Measurements from ENCODE around the gene LRRC75B. TPM values are rescaled to one million over a fixed set of nuclear protein-coding genes. Genes with fewer than 3 reads are reported as not detected.

The LRRC75B gene
- total RNA-seq, 1 experiment from 2014 or later: 7.9 TPM

DNA sequence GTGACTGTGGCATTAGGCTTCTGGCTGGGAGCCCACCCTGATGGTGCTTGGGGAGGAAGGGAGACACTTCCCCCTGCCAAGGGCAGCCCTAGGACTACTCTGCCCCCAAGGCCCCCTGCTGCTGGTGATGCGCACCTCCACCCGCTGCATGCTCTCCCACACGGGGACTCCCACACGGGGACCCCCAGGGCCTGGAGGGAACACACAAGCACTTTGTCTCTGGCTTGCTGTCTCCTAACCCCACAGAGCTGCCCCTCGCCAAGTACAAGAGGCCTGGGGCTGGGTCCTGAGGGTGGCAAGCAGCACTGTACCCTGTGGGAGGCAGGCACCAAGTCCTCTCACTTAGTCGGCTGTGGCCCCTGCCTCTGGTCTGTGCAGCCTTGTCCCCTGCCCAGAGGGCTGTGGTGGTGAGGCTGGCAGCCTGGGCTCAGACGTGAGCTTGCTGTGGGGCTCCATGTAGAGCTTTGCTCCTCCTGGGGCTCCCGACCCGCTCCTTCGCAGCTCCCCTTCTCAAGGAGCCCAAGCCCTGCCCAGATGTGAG lies 7.9 kb downstream of the LRRC75B start:
- DNase-seq (ENCODE audit: low read depth, low spot score): no peak
- Histone ChIP-seq H3K4me3 (replicated peaks in 1 of 2; ENCODE audit: low read depth in 1 of 2, low read length in 2 of 2) (no peak overlapping the region), H3K9me2 (ENCODE audit: insufficient read depth) (no peaks in the 10 kb centered on the region), H3K36me3 (ENCODE audit: control insufficient read depth in 1 of 2, insufficient read depth in 2 of 2, low read length in 2 of 2) (no peaks in the 10 kb centered on the region), H3K9ac (ENCODE audit: low read length) (no peak overlapping the region), H3K27me3 (ENCODE audit: insufficient read depth, low read length) (no peaks in the 10 kb centered on the region), H3K4me1 (ENCODE audit: control insufficient read depth in 1 of 2, insufficient read depth in 2 of 2, low read length in 2 of 2) (no peaks in the 10 kb centered on the region), H3K27ac (ENCODE audit: low read depth, low read length) (no peak overlapping the region), H4K20me1 (ENCODE audit: insufficient read depth) (no peaks in the 10 kb centered on the region), H3K9me3 (ENCODE audit: control insufficient read depth in 1 of 2, insufficient read depth in 1 of 2, low read depth in 1 of 2, low read length in 2 of 2) (no peaks in the 10 kb centered on the region), H2AFZ (ENCODE audit: low read depth, low read length, poor library complexity, severe bottlenecking) (no peak overlapping the region), H3K79me2 (ENCODE audit: insufficient read depth, low read length) (no peaks in the 10 kb centered on the region), H3K4me2 (ENCODE audit: low read length) (no peak overlapping the region)
- POLR2A ChIA-PET: no interaction called here
- no TSS peak for BruUV-seq (replicated peaks)
- CTCF ChIA-PET: no interaction called here
- intact Hi-C loops (cut with micrococcal nuclease): no loop called here
- TF ChIP-seq JUND (IDR thresholded peaks at IDR 0.05): no peak
- no peak for TF ChIP-seq ZFX (IDR thresholded peaks at IDR 0.05)
- TF ChIP-seq ELF1 (IDR thresholded peaks at IDR 0.05; ENCODE audit: borderline replicate concordance, low read depth): no peak
- TF ChIP-seq, protein P1, sequence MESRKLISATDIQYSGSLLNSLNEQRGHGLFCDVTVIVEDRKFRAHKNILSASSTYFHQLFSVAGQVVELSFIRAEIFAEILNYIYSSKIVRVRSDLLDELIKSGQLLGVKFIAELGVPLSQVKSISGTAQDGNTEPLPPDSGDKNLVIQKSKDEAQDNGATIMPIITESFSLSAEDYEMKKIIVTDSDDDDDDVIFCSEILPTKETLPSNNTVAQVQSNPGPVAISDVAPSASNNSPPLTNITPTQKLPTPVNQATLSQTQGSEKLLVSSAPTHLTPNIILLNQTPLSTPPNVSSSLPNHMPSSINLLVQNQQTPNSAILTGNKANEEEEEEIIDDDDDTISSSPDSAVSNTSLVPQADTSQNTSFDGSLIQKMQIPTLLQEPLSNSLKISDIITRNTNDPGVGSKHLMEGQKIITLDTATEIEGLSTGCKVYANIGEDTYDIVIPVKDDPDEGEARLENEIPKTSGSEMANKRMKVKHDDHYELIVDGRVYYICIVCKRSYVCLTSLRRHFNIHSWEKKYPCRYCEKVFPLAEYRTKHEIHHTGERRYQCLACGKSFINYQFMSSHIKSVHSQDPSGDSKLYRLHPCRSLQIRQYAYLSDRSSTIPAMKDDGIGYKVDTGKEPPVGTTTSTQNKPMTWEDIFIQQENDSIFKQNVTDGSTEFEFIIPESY (IDR thresholded peaks at IDR 0.05; ENCODE audit: extremely low read depth, insufficient replicate concordance, low read length): no peak
- TF ChIP-seq EGR1 (IDR thresholded peaks at IDR 0.05; ENCODE audit: low read depth): no peak
- no peak for TF ChIP-seq SRF (IDR thresholded peaks at IDR 0.05; ENCODE audit: low read depth)
- RAD21 ChIA-PET (ENCODE audit: low non-redundant PET in 1 of 2, low total read pairs in 2 of 2, uncharacterized antibody in 2 of 2, unreplicated experiment in 2 of 2): no interaction called here
- ATAC-seq: no peak

DNA sequence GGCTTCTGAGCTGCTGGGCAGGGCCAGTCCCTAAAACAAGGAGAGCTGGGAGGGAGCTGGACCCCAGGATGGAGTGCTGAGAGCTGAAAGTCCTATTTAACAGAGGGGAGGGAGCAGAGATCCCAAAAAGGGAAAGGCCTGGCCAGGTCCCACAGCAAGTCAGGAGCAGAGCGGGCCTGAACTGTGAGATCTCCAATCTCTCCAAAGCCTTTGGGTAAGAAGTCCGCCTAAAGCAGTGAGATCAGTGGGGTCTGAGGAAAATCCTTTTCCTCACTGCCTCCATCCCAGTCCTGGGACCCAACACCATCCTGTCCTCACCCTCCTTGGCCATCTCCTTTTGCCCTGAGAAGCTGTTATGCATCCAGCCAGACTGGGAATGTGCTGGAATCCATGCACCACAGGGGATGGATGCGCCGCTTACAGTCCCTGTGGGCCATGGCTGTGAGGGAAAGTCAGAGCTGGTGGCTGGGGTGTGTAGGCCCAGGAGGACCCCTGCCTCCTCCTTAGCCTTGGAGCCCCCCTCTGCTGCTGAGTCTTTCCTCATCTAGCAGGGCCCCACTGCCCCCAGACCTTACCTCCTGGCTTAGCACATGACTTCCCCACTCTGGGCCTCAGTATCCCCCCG lies 8.6 kb downstream of the LRRC75B start:
- BruUV-seq (replicated peaks): no TSS peak

More for the DNA sequence above, 8.6 kb downstream of the LRRC75B start:
- TF ChIP-seq POLR2AphosphoS5 (IDR thresholded peaks at IDR 0.05; ENCODE audit: low read depth, low read length) (no peak), ZNF274 (IDR thresholded peaks at IDR 0.05; ENCODE audit: low read depth, low read length) (no peak), RAD21 (IDR thresholded peaks at IDR 0.05; ENCODE audit: low read depth) (no peak), CBX3 (IDR thresholded peaks at IDR 0.05; ENCODE audit: low read depth) (no peak), SP1 (IDR thresholded peaks at IDR 0.05; ENCODE audit: low read depth) (no peak), EZH2phosphoT487 (IDR thresholded peaks at IDR 0.05; ENCODE audit: borderline replicate concordance) (no peak), YY1 (IDR thresholded peaks at IDR 0.05; ENCODE audit: extremely low read depth, insufficient replicate concordance, low read depth, low read length) (no peak), POLR2A (IDR thresholded peaks at IDR 0.05; ENCODE audit: borderline replicate concordance, extremely low read depth, insufficient read depth, insufficient read length) (no peak)
- TF ChIP-seq, protein P1 (IDR thresholded peaks at IDR 0.05; ENCODE audit: extremely low read depth, insufficient replicate concordance, low read length): no peak
- Histone ChIP-seq H3K79me2 (ENCODE audit: insufficient read depth, low read length) (no peaks in the 10 kb centered on the region), H4K20me1 (ENCODE audit: insufficient read depth) (no peaks in the 10 kb centered on the region), H3K4me3 (replicated peaks in 1 of 2; ENCODE audit: low read depth in 1 of 2, low read length in 2 of 2) (no peak overlapping the region), H3K9ac (ENCODE audit: low read length) (no peak overlapping the region), H3K27me3 (ENCODE audit: insufficient read depth, low read length) (no peaks in the 10 kb centered on the region), H3K9me2 (ENCODE audit: insufficient read depth) (no peaks in the 10 kb centered on the region), H3K4me2 (ENCODE audit: low read length) (no peak overlapping the region), H3K36me3 (ENCODE audit: control insufficient read depth in 1 of 2, insufficient read depth in 2 of 2, low read length in 2 of 2) (no peaks in the 10 kb centered on the region), H3K27ac (ENCODE audit: low read depth, low read length) (no peak overlapping the region), H3K9me3 (ENCODE audit: control insufficient read depth in 1 of 2, insufficient read depth in 1 of 2, low read depth in 1 of 2, low read length in 2 of 2) (no peaks in the 10 kb centered on the region), H2AFZ (ENCODE audit: low read depth, low read length, poor library complexity, severe bottlenecking) (no peak overlapping the region), H3K4me1 (ENCODE audit: control insufficient read depth in 1 of 2, insufficient read depth in 2 of 2, low read length in 2 of 2) (no peaks in the 10 kb centered on the region)
- POLR2A ChIA-PET: no interaction called here
- no peak for ATAC-seq
- intact Hi-C loops (cut with micrococcal nuclease): no loop called here
- RAD21 ChIA-PET (ENCODE audit: low non-redundant PET in 1 of 2, low total read pairs in 2 of 2, uncharacterized antibody in 2 of 2, unreplicated experiment in 2 of 2): no interaction called here
- CTCF ChIA-PET: interaction anchor here (0.6 kb wide), 1 partner anchor 1780 kb away, joined by 3 read pairs; no protein-coding TSS in a partner anchor
- DNase-seq (ENCODE audit: low read depth, low spot score): no peak
